Stimulated activated CD4-positive, alpha-beta T cell treated with anti-CD3 and anti-CD28 coated beads, Interleukin-1b, Interleukin-23, amount 100 ng/mL, for 1 hour (primary cell): ENCODE data around the gene TNFRSF19.
"Not testable (repeated sequence)": the region's sequence is repeated elsewhere in the genome, so short reads cannot be mapped to it uniquely, and the experiment has no call there.

ENCODE experiments used
- DNase-seq, 2 donors: peaks; one replicate each; pipeline ENCODE4 v3.0.0-alpha.2; 2020; ENCODE audit warnings: low read depth in 2 of 2

The TNFRSF19 gene

DNA sequence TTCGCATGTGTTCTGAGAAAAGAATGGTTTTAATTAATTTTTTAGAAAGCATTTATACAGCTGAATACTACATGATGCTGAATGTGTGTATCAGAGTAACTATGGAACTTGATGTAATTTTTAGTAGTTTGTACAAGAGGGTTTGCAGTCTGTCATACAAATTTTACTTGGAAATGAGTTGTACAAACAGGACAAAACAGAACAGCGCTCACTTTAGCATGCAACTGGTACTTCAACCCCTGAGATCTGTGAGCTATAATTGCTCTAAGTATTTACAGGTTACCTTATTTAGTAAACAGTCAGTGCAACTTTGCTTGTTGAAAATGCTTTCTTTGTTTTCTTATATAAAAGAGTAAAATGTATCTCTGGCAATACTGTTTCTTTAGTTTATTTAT is 706 bp downstream of the TNFRSF19 start:
- no peak for DNase-seq

DNA sequence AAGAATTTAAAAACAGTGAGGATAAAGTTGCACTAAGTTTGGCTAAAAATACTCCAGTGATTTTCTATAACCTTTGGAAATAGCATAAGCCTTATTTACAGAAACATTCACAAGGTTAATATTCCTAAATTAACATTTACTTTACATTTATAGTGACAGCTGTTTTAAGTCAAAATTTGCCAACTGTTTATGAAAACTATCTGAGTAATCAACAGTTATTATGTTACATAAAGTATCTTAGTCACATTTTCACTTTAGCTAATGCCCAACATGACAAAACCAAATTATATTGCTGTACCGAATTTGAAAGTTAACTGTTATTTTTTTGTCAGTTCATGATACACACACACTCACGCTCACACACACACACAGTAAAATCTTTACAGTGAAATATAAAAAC is 1.2 kb downstream of the TNFRSF19 start:
- no peak for DNase-seq

DNA sequence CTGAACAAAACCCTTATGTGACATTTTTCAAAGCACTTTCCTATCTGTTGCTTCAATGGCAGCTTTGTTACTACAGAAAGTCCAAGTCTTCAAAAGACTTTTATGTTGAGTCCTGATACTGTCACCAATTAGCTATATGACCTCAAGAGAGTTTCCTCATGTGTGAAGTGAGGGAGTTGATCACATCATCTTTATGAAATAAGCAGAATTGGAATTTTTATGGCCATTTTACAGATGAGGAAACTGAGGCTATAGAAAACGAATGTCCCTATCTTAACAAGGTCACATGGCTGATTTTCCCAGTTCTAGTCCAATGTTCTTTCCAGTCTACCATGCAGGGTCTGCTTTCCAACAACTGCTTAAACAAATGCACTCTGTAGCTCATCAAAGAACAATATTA is 2.6 kb downstream of the TNFRSF19 start:
- DNase-seq, result no peak

GRCh38 chr13:23574421-23575145 is 4.4 kb downstream of the TNFRSF19 start:
- no peak for DNase-seq

- DNase-seq, result no peak
These were observed 5.4 kb downstream of the TNFRSF19 start for GRCh38 chr13:23575632-23576031.

DNA sequence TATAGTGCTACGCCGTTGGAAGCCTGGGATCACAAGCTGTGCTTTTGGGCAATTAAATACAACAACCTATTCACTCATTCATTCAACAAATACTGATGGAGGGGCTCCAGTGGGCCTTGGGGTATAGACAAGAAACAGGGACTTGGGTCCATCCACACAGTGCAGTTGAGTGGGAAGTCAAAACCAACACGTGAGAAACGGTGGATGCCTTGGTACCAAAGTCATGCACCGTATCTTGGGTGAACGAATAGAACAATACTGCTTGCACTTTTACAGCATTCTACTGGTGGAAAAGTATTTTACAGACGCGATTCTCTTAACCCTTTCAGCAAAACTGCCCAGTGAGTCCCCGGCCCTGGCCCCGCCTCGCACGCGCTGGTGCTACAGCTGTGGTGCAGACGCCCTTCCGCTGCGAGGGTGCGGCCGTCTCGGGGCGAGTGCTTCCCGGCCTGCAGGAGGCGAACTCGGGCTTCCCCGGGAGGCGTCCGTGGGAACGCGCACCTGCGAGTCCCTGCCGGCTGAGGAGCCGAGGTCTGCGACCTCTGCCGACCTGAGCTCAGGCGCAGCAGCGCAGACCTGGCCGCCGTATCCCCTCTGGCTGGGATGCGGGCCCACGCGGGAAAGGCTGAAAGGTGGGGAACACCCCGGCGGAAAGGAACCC is 8.3 kb downstream of the TNFRSF19 start:
- peak; percentile 23 to 27 for DNase-seq

GRCh38 chr13:23579072-23579895 is 9.1 kb downstream of the TNFRSF19 start:
- peak; percentile 79 to 97 for DNase-seq

GRCh38 chr13:23579896-23580683 is 9.9 kb downstream of the TNFRSF19 start:
- DNase-seq, result no peak

GRCh38 chr13:23580684-23581060 is 10.5 kb downstream of the TNFRSF19 start:
- DNase-seq, result no peak

- DNase-seq, result no peak
These were observed 13.3 kb downstream of the TNFRSF19 start for GRCh38 chr13:23583491-23583890.

DNA sequence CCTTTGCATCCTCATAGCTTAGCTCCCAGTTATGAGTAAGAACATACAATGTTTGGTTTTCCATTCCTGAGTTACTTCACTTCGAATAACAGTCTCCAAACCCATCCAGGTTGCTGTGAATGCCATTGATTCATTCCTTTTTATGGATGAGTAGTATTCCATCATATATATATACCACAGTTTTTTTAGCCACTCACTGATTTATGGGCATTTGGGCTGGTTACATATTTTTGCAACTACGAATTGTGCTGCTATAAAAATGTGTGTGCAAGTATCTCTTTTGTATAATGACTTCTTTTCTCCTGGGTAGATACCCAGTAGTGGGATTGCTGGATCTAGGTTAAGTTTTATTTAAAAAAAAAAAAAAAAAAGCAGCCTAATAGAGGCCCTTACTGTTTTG is 14.1 kb downstream of the TNFRSF19 start:
- DNase-seq, result no peak

GRCh38 chr13:23586336-23586735 is 16.1 kb downstream of the TNFRSF19 start:
- no peak for DNase-seq

- DNase-seq, result no peak
These were observed 18.5 kb downstream of the TNFRSF19 start for GRCh38 chr13:23588666-23589065.

DNA sequence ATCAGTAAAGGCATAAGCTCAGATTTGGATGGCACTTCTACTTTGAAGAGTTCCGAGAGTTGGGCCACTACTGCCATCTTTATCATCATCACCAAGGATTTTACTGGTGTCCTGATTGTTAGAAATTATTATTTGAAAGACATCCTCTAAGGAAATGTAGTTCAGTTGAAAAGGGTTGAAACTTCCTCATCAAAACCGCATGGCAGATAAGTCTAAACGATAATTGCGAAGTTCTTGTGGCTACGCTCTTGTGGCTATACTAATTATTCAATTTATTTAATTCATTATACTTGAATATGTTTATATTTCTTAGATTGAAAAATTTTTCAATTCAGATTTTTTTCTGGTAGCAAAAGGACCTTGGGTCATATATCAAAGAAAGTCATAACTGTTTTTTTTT is 22.4 kb downstream of the TNFRSF19 start:
- DNase-seq, result no peak

GRCh38 chr13:23593148-23593547 is 22.9 kb downstream of the TNFRSF19 start:
- no peak for DNase-seq

DNA sequence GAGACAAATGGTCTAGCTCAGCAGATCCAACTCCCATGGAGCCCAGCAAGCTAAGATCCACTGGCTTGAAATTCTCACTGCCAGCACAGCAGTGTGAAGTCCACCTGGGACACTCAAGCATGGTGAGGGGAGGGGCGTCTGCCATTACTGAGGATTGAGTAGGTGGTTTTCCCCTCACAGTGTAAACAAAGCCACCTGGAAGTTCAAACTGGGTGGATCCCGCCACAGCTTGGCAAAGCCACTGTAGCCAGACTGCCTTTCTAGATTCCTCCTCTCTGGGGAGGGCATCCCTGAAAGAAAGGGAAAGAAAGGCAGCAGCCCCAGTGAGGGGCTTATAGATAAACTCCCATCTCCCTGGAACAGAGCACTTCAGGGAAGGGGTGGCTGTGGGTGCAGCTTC is 24.1 kb downstream of the TNFRSF19 start:
- not testable (repeated sequence) for DNase-seq

- no peak for DNase-seq
These were observed 28.2 kb downstream of the TNFRSF19 start for GRCh38 chr13:23598369-23598768.

DNA sequence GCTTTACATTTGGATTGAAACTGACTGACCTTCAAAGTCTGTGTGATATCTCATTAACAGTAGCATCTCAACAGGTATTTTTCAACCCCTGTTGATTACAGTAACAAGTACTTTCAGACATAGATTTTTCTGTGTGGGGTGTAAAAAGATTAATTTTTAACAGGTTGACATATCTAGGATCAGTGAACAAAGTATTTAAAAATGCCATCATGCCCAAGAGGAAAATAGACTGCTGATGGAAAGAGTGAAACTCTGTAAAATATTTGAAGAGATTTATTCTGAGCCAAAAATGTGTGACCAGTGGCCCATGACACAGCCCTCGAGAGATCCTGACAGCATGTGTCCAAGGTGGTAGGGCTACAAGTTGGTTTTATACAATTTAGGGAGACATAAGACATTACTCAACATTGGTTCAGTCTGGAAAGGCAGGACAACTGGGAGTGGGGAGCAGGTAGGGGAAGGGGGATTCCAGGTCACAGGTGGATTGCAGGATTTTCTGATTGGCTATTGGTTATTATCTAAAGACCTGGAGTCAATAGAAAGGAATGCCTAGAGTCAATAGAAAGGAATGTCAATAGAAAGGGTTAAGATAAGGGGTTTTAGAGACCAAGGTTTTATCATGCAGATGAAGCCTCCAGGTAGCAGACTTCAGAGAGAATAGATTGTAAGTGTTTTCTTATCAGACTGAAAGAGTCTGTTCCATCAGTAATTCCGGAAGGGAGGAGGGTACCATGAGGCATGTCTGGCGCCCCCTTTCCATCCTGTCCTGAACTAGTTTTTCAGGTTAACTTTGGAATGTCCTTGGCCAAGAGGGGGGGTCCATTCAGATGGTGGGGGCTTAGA is 29.1 kb downstream of the TNFRSF19 start:
- DNase-seq, result no peak

DNA sequence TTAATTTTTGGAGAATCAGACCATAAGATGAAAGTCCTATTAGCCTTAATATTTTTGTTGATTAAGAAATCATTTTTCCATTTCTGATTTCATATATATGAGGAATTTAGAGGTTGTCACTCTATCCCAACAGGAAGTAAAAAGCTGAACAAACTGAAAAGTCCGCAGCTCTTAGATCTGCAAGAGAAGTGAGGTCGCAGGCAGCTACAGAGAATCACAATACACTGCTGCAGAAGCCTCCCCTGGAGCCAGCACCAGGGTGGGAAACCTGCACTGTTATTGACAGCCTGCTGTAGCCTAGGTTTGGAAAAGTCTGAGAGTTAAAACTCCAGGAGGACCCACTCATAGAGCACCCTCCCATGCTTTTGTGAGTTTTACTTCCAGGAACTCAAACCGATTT is 29.9 kb downstream of the TNFRSF19 start:
- no peak for DNase-seq

DNA sequence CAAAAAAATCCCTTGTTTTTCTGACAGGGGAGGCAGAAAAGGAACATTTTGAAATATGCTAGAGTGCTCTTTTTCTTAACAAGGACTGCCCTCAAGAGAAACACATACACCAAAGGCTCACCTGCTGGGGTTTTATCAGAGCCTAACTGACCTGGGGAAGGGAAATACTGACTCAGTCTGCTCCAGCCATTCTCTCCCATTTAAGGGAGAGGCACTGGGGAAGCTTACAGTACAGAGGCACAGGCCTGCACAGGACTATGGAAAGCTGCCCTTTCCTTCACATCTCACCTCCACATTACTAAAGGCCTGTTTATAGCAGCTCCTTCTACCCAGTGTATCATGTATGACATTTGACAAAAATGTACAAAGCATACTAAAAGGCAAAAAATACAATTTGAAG is 30.3 kb downstream of the TNFRSF19 start:
- no peak for DNase-seq

DNA sequence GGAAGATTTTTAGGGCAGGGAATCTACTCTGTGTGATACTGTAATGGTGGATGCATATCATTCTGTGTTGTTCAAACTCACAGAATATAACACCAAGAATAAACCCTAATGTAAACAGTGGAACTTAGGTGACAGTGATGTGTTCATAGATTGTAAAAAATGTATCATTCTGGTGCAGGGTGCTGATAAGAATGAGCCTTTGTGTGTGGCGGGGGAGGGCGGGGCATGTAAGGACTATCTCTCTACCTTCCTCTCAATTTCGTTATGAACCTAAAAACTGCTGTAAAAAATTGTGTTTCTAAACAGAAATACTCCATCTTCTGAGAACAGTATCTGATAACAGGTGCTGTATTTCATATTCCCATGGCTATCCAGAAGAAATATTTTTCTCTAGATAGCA is 35.6 kb downstream of the TNFRSF19 start:
- DNase-seq, result no peak
